C4-2B (cell line): ENCODE data around the gene ATG10.

Experiments used
- H3K27ac ChIP-seq: fragments of 450-650 bp; 2 replicates; pipeline ENCODE4 v1.5.1; 2017
- CTCF ChIP-seq: fragments of 450-650 bp; conservative IDR thresholded peaks from 2 replicates; pipeline ENCODE4 v1.5.1; 2017; ENCODE audit warnings: mild to moderate bottlenecking
- ZFX ChIP-seq: fragments of 450-650 bp; IDR thresholded peaks from 2 replicates; pipeline ENCODE4 v1.6.1; 2017

ATG10 gene

GRCh38 chr5:82142928-82143577 is 171.2 kb downstream of the ATG10 start:
- TF ChIP-seq ZFX = no peak
- no peak overlapping the region for H3K27ac ChIP-seq

- TF ChIP-seq ZFX (no peak), CTCF (no peak)
These were observed 176.2 kb downstream of the ATG10 start for GRCh38 chr5:82147860-82148573.

GRCh38 chr5:82149434-82149833 is 177.6 kb downstream of the ATG10 start:
- H3K27ac ChIP-seq = no peak overlapping the region
- no peak for TF ChIP-seq CTCF
- no peak for TF ChIP-seq ZFX

More at GRCh38 chr5:82147860-82148573, 176.2 kb downstream of the ATG10 start:
- no peak overlapping the region for H3K27ac ChIP-seq

- TF ChIP-seq ZFX (no peak), CTCF (no peak)
- H3K27ac ChIP-seq = no peak overlapping the region
These were observed 178.7 kb downstream of the ATG10 start for GRCh38 chr5:82150559-82150958.

- no peak for TF ChIP-seq CTCF
- no peak for TF ChIP-seq ZFX
- H3K27ac ChIP-seq = no peak overlapping the region
These were observed 179.4 kb downstream of the ATG10 start for GRCh38 chr5:82151204-82151603.

GRCh38 chr5:82151662-82152061 is 179.8 kb downstream of the ATG10 start:
- TF ChIP-seq CTCF = no peak
- no peak for TF ChIP-seq ZFX
- H3K27ac ChIP-seq = no peak overlapping the region

- H3K27ac ChIP-seq = no peak overlapping the region
- TF ChIP-seq ZFX (no peak), CTCF (no peak)
These were observed 181.2 kb downstream of the ATG10 start for GRCh38 chr5:82152978-82153481.
